Kidney (tissue), 14 donors: ENCODE results near the gene SGCD. TPM values are rescaled to one million over a fixed set of nuclear protein-coding genes. Genes with fewer than 3 reads are reported as not detected.

Experiments used
- DNase-seq, 5 donors: peaks; one replicate each; pipeline ENCODE4 v3.0.0-alpha.2; 2013 to 2020
- FAIRE-seq: peaks from 2 replicates; lab custom pipeline; 2012; peaks lifted over from hg19 to GRCh38; lab: Jason Lieb, UNC
- H3K27ac ChIP-seq, 2 donors: one replicate each; pipeline ENCODE4 v1.7.0; 2013; ENCODE audit warnings: low read depth in 2 of 2, low read length in 2 of 2, inconsistent platforms in 1 of 2
- H3K27me3 ChIP-seq: one replicate; pipeline ENCODE4 v1.7.1; 2013; ENCODE audit warnings: low read length, inconsistent platforms; ENCODE audit not compliant: control insufficient read depth, insufficient read depth
- H3K36me3 ChIP-seq, 3 donors: one replicate each; pipeline versions ENCODE4 v1.7.0 to v1.7.1; 2013; ENCODE audit warnings: low read length in 3 of 3, control low read depth in 1 of 3, inconsistent platforms in 1 of 3; ENCODE audit not compliant: insufficient read depth in 3 of 3, control insufficient read depth in 2 of 3
- H3K4me1 ChIP-seq, 3 donors: one replicate each; pipeline versions ENCODE4 v1.7.0 to v1.7.1; 2013; ENCODE audit warnings: low read length in 3 of 3, inconsistent platforms in 1 of 3, low read depth in 1 of 3; ENCODE audit not compliant: control insufficient read depth in 2 of 3, insufficient read depth in 2 of 3
- H3K4me3 ChIP-seq, 3 donors: one replicate each; pipeline versions ENCODE4 v1.7.0 to v1.8.1; 2013; ENCODE audit warnings: low read length in 3 of 3, control low read depth in 1 of 3, inconsistent platforms in 1 of 3
- H3K9ac ChIP-seq, 3 donors: one replicate each; pipeline versions ENCODE4 v1.7.0 to v1.7.1; 2013; ENCODE audit warnings: low read length in 3 of 3, control low read depth in 1 of 3, inconsistent platforms in 1 of 3
- H3K9me3 ChIP-seq, 3 donors: one replicate each; pipeline versions ENCODE4 v1.7.0 to v1.7.1; 2013; ENCODE audit warnings: low read length in 3 of 3, control low read depth in 1 of 3, inconsistent platforms in 1 of 3; ENCODE audit not compliant: control insufficient read depth in 2 of 3, insufficient read depth in 1 of 3
- intact Hi-C: fragments of 100-400 bp; cut with DNase I; formaldehyde crosslinking; loops from one replicate; pipeline ENCODE4 v1.11.1; 2022
- polyA plus RNA-seq: library from polyadenylated mRNA; stranded (reverse); fragments of 350-450 nt; fragmentation: Illumina TruSeq; extraction: RNeasy Lipid Tissue Mini Kit (QIAGEN cat#74804); gene quantifications from one replicate; pipeline ENCODE4 v1.2.3, GENCODE V29; 2014; ENCODE audit warnings: low read depth, low replicate concordance; ENCODE audit not compliant: insufficient read depth
- total RNA-seq: library from RNA; stranded (reverse); fragmentation: NEBNext Ultra II Directional; extraction: Animal tissue kit (Norgen Biotek cat#: 25700); gene quantifications from one replicate; pipeline ENCODE4 v1.2.1, GENCODE V29; 2021
- TF ChIP-seq, protein P1 (sequence below): IDR thresholded peaks from 3 replicates; pipeline ENCODE4 v1.5.1; 2012; ENCODE audit warnings: mild to moderate bottlenecking, moderate library complexity, borderline replicate concordance; ENCODE audit not compliant: insufficient read depth; ENCODE audit errors: extremely low read depth
- donor health status: control.
- donor health status: control.
- donor health status: control.
- donor health status: control.
- donor health status: control.
- donor health status: DM: yes; HTN: yes; CAD: no.
- donor health status: Normal renal cell carcinoma (clear cell type).

Gene SGCD
- total and polyA plus RNA-seq, 2 donors from 2014 or later: 0.99 to 2.7 TPM

DNA sequence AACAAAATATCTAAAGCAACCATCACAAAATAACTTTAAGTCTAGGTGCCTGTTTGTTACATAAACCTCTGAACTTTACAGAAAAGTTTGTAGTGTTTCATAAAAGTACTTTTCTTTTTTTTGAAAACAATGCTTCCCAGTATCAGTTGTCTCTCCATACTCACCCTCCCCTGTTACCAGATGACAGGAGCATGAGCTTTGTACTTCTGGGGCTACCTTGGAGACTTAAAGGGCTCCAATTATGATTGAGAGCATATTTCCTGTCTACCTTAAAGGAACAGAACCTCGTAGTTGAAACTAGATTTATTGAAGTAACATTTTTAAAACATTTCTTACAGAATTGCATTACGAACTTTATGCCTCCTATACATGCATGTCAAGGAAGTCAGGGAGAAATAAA, 467.7 kb downstream of the SGCD start:
- TF ChIP-seq, protein P1, sequence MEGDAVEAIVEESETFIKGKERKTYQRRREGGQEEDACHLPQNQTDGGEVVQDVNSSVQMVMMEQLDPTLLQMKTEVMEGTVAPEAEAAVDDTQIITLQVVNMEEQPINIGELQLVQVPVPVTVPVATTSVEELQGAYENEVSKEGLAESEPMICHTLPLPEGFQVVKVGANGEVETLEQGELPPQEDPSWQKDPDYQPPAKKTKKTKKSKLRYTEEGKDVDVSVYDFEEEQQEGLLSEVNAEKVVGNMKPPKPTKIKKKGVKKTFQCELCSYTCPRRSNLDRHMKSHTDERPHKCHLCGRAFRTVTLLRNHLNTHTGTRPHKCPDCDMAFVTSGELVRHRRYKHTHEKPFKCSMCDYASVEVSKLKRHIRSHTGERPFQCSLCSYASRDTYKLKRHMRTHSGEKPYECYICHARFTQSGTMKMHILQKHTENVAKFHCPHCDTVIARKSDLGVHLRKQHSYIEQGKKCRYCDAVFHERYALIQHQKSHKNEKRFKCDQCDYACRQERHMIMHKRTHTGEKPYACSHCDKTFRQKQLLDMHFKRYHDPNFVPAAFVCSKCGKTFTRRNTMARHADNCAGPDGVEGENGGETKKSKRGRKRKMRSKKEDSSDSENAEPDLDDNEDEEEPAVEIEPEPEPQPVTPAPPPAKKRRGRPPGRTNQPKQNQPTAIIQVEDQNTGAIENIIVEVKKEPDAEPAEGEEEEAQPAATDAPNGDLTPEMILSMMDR: no peak
- H3K4me3 ChIP-seq: no peak overlapping the region
- no peaks in the 10 kb centered on the region for H3K4me1 ChIP-seq
- no peaks in the 10 kb centered on the region for H3K27me3 ChIP-seq
- no peaks in the 10 kb centered on the region for H3K36me3 ChIP-seq
- H3K27ac ChIP-seq: no peak overlapping the region
- H3K9me3 ChIP-seq: no peaks in the 10 kb centered on the region
- intact Hi-C loops: no loop called here
- no peak overlapping the region for H3K9ac ChIP-seq
- no peak for FAIRE-seq
- DNase-seq: no peak

DNA sequence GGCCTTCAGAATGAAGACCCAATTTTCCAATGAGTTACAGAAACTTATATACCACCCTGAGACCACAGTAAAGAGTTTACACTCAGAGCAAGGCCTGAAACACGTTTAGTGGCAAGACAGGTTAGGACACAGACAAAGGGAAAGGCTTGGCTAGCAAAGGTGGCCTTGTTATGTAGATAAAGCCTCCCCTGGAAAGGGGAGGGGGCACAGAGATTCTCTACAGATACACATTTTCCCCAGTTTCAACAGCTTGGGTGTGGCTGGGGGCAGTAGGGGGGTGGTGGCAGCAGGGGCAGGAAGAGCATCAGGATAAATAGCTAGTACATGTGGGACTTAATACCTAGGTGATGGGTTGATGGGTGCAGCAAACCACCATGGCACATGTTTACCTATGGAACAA, 471.2 kb downstream of the SGCD start:
- TF ChIP-seq, protein P1: no peak
- no peak overlapping the region for H3K9ac ChIP-seq
- H3K4me1 ChIP-seq: no peaks in the 10 kb centered on the region
- intact Hi-C loops: no loop called here
- no peaks in the 10 kb centered on the region for H3K9me3 ChIP-seq
- no peak for DNase-seq
- no peak for FAIRE-seq
- no peak overlapping the region for H3K27ac ChIP-seq
- H3K27me3 ChIP-seq: no peaks in the 10 kb centered on the region
- H3K4me3 ChIP-seq: no peak overlapping the region
- no peaks in the 10 kb centered on the region for H3K36me3 ChIP-seq

DNA sequence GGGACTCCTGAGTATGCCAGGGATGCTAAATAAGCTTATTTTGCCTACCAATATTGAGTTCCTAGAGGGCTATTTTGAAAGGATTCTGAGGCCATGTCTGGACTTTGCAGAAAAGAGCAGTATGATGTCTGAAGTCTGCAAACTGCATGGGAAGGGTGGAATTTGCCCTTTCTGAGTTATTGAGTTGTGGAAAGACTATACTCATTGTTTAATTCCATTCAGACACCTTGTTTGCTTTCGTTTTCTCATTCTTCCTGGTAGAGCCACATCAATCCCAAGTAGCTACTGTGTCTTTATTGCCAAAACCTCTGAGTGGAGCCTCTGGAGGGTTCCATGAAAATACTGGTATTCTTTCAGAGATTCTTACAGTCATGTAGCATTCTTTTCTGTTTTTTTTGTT, 472.2 kb downstream of the SGCD start:
- H3K27me3 ChIP-seq: no peaks in the 10 kb centered on the region
- TF ChIP-seq, protein P1: no peak
- no peak overlapping the region for H3K4me3 ChIP-seq
- H3K27ac ChIP-seq: no peak overlapping the region
- no peak for DNase-seq
- H3K4me1 ChIP-seq: no peaks in the 10 kb centered on the region
- no peaks in the 10 kb centered on the region for H3K9me3 ChIP-seq
- no peak for FAIRE-seq
- no peak overlapping the region for H3K9ac ChIP-seq
- intact Hi-C loops: no loop called here
- H3K36me3 ChIP-seq: no peaks in the 10 kb centered on the region

DNA sequence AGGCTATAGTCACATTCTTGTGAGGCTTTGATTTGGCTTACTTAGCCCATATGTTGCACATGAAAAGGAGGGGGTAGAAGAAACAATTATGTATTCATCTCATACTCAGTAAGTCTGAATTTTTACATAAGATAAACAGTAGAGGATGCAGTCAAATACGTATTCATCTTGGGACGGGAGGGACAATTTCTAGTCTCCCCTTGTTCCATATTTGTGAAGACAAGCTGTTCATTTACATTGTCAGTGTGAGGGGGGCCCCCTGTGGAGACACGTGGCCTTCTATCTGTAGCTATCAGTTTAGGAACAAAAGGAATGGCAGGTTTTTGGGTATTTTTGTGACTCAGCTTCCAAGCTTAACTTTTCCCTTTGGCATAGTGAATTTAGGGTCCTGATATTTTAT, 474.0 kb downstream of the SGCD start:
- Histone ChIP-seq H3K27me3 (no peaks in the 10 kb centered on the region), H3K9me3 (no peaks in the 10 kb centered on the region), H3K4me3 (no peak overlapping the region), H3K9ac (no peak overlapping the region), H3K4me1 (no peaks in the 10 kb centered on the region), H3K27ac (no peak overlapping the region), H3K36me3 (no peaks in the 10 kb centered on the region)
- intact Hi-C loops: no loop called here
- FAIRE-seq: no peak
- TF ChIP-seq, protein P1: no peak
- no peak for DNase-seq
